Bronchial smooth muscle cell (primary cell): ENCODE measurements around the gene PRAME. TPM values are rescaled to one million over a fixed set of nuclear protein-coding genes. Genes with fewer than 3 reads are reported as not detected.

Experiments
- total RNA-seq: library from RNA; depleted of rRNA; stranded (reverse); fragments of >200 nt; gene quantifications from 2 replicates; pipeline ENCODE4 v1.2.1, GENCODE V29; 2014

Gene PRAME, protein sequence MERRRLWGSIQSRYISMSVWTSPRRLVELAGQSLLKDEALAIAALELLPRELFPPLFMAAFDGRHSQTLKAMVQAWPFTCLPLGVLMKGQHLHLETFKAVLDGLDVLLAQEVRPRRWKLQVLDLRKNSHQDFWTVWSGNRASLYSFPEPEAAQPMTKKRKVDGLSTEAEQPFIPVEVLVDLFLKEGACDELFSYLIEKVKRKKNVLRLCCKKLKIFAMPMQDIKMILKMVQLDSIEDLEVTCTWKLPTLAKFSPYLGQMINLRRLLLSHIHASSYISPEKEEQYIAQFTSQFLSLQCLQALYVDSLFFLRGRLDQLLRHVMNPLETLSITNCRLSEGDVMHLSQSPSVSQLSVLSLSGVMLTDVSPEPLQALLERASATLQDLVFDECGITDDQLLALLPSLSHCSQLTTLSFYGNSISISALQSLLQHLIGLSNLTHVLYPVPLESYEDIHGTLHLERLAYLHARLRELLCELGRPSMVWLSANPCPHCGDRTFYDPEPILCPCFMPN
- total RNA-seq, result not detected in 2 replicates

DNA sequence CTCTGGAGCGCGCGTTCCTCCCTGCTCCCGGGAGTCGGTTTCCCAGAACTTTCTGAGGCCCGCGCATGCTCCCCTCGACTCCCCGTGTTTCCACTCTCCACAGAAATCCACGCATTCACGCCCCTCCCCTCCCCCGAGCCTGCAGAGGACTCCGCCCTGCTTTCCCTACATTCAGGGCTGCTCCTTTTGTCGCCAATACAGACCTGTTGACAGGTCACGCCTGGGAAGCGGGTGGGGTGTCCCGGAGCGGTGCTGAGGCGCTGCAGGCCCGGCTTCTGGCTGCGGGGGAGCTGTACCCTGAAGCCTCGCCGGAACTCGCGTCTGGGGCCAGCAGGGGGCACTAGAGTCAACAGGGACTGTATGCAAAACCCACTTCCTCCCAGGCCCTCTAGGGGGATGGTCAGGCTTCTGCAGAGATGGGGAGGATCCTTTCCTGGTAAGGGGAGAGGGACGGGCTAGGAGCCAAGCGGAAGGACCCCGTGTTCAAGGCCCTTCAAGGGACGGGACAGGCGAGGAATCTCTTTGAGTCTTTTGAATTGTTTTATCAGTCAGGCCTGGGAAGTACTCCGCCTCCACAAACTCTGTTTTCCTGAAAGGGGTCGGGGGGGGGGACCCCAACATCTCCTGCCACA, at the start of gene PRAME:
TSS of gene PRAME (minus strand) at position 294 of the 632 bp plus-strand sequence. CDS start 2,433 bp downstream, outside the sequence.

DNA sequence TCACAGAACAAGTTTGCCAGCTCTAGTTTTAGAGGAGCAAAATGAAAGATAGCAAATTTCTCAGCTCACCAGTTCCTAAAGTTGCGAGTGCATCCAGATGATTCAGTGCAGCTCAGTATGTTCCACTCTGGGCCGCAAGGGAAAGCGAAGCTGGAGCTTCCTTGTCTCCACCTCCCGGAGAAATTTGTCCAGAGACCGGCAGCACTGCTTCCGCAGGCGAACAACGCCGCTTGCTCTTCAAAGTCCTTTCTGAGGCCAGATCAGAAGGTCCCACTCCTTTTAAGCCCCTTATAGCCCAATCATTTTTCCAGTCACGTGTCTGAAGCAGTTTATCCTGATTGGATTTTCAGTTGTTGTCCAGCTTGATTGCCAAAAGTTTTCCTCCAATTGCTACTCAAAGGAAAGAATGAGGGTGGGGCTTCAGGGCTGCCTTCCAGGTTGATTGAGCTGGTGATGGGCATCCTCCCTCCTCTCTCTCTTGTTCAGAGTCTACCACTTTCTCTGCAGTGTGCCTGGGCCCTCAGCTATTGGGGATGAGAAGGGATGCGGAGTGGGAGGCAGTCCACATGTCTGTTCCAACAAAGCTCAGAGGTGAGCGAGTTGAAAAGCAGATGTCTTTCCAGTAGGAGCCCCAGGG, 38.9 kb downstream of the PRAME start, which contains the start of gene ZNF280A:
TSS of gene ZNF280A (minus strand) at position 251 of the 637 bp plus-strand sequence. CDS start 4,640 bp downstream, outside the sequence.

GRCh38 chr22:22508274-22509176, 50.5 kb downstream of the PRAME start, which contains the start of gene ZNF280B:
ZNF280B (minus strand) TSS chr22:22508742; CDS start chr22:22489398, 19,344 bp downstream.

Other genes with a start within 250 kb of the PRAME start
- gene ZNF280B, start 50.5 kb downstream of the PRAME start, total RNA-seq, result 0.16 TPM in 1 of 2 replicates, not detected in the other
- not detected in 2 replicates for gene ZNF280A, start 39.0 kb downstream of the PRAME start, total RNA-seq
- not detected in 2 replicates for gene GGTLC2, start 85.3 kb upstream of the PRAME start, total RNA-seq